VCaP (cell line): ENCODE results near the gene MOSMO.
"Not testable (repeated sequence)": the region's sequence is repeated elsewhere in the genome, so short reads cannot be mapped to it uniquely, and the experiment has no call there.

Experiments
- H3K27ac ChIP-seq: fragments of 450-650 bp; 2 replicates; pipeline ENCODE4 v1.5.1; 2017
- CTCF ChIP-seq: fragments of 450-650 bp; conservative IDR thresholded peaks from 2 replicates; pipeline ENCODE4 v1.5.1; 2017; ENCODE audit warnings: mild to moderate bottlenecking, moderate library complexity

MOSMO gene

GRCh38 chr16:22117609-22118008, 109.7 kb downstream of the MOSMO start:
- H3K27ac ChIP-seq = no peak overlapping the region
- TF ChIP-seq CTCF = no peak

- TF ChIP-seq CTCF = no peak
- H3K27ac ChIP-seq = no peak overlapping the region
Measured at GRCh38 chr16:22120440-22120839, 112.5 kb downstream of the MOSMO start.

- no peak overlapping the region for H3K27ac ChIP-seq
- TF ChIP-seq CTCF = no peak
Measured at GRCh38 chr16:22122239-22122638, 114.3 kb downstream of the MOSMO start.

GRCh38 chr16:22123146-22123545, 115.2 kb downstream of the MOSMO start:
- H3K27ac ChIP-seq = no peak overlapping the region
- no peak for TF ChIP-seq CTCF

- H3K27ac ChIP-seq = no peak overlapping the region
Measured at GRCh38 chr16:22123759-22124490, 116.0 kb downstream of the MOSMO start.

GRCh38 chr16:22124583-22125284, 116.8 kb downstream of the MOSMO start:
- no peak overlapping the region for H3K27ac ChIP-seq
- TF ChIP-seq CTCF = no peak

More at GRCh38 chr16:22123759-22124490, 116.0 kb downstream of the MOSMO start:
- TF ChIP-seq CTCF = no peak

GRCh38 chr16:22126037-22126558, 118.2 kb downstream of the MOSMO start:
- no peak overlapping the region for H3K27ac ChIP-seq
- TF ChIP-seq CTCF = no peak

GRCh38 chr16:22128537-22128936, 120.6 kb downstream of the MOSMO start:
- H3K27ac ChIP-seq = not testable (repeated sequence)
